Mucosa of gallbladder (tissue), 1 donor: ENCODE measurements around the gene RUNDC3A. TPM values are rescaled to one million over a fixed set of nuclear protein-coding genes. Genes with fewer than 3 reads are reported as not detected.
A peak's percentile ranks its signal among the peaks of the same experiment; 100 is the strongest.
"Not testable (repeated sequence)": the region's sequence is repeated elsewhere in the genome, so short reads cannot be mapped to it uniquely, and the experiment has no call there.

Source experiments
- DNase-seq: peaks from one replicate; pipeline ENCODE4 v3.0.0-alpha.2; 2020; ENCODE audit warnings: low spot score
- total RNA-seq: library from RNA; stranded (reverse); gene quantifications from one replicate; pipeline ENCODE4 v1.2.1, GENCODE V29; 2021
- donor health status: DM: no; HTN: no; CAD: no.

RUNDC3A gene
- total RNA-seq, 1 donor from 2014 or later: 1.4 TPM

DNA sequence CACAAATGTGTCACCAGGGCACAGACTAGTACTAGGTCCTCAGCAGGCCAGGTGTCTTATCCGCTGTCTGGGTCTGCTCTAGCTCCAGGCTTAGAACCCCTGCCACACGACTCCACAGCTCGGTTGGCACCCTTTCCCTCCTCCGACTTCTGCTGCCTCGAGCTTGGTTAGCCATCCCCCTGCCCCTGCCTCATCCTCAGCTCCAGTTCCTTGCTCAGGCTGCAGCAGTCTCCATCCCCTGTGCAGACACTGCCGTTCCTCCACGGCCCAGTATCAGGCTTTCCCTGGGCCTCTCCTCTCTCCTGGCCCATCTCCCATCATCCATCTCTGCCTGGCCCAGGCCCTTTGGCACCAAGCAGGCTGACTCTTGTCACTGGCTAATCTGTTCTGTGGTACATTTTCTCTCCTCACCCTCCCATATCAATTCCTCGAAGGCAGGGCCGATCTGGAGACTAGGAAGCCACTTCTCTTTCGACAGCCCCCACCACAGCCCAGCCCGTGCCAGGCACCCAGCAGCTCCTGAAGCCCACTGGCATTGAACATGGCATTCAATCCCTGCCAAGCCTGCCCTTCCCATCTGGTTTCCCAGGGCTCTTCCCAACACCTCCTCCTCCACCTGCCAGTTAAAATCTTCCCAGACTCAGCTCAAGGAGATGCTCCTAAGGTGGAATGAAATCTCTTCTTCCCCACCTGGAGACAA, 35.3 kb downstream of the RUNDC3A start:
- no peak for DNase-seq

DNA sequence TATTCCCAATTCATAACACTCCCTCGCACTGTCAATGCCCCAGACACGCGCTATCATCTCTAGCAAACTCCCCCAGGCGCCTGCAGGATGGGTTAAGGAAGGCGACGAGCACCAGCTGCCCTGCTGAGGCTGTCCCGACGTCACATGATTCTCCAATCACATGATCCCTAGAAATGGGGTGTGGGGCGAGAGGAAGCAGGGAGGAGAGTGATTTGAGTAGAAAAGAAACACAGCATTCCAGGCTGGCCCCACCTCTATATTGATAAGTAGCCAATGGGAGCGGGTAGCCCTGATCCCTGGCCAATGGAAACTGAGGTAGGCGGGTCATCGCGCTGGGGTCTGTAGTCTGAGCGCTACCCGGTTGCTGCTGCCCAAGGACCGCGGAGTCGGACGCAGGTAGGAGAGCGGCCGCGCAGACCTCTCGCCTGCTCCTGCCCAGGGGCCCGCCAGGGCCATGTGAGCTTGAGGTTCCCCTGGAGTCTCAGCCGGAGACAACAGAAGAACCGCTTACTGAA, 36.6 kb downstream of the RUNDC3A start, which contains the start of gene GRN:
Gene GRN (plus strand): TSS at position 364 of the 515 bp plus-strand sequence. CDS start 3,863 bp downstream, outside the sequence.
- peak; percentile 98 for DNase-seq

DNA sequence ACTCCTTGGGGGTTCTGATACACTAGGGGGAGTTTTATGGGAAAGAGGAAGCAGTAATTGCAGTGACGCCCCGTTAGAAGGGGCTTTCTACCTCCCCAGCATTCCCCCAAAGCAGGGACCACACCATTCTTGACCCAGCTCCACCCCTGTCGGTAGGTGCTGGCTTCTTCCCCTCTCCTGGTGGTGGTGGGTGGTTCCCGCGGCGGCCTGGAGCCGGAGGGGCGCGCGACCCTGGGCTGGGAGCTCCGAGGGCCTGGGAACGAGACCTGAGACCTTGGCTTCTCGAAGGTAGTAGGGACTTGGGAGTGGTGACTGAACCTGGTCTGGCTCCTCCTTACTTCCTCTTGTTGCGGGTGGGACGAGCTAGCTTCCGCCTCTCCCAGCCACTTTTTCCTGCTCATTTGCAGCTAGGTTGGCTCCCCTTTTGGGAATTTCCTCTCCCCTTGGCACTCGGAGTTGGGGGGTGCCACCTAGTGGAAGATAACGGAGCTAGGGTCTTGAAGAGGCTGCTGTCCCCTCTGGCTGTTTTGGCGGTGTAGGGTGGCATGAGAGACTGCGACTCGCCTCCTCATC, 37.1 kb downstream of the RUNDC3A start:
- peak; percentile 34 for DNase-seq

DNA sequence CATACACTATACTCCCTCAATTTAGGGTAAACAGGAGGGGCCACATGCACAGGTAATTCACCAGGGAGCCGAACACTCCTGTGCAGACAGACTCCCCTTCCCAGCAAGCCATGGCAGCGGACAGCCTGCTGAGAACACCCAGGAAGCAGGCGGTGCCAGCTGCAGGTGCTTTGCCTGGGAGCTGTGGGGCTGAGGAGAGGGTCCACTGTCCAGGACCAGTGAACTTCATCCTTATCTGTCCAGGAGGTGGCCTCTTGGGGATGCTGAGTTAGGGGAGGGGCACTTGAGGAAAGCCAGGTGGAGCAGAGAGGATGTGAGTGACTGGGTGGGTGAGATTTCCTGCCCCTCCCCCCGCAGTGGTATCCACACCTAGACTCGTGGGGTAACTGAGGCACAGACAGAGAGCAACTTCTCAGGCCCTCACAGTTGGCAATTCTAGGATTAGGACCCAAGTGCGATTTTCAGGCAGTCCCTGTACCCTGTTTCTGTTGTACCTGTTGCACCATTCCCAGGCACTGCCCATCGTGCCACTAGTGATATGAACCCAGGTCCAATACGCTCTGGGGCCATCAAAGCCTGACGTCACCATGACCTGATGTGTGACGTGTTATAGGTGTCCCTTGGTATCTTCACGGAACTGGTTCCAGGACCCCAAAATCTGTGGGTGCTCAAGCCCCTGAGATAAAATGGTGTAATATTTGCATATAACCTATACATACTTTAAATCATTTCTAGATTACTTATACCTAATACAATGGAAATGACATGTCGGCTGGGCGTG, 37.9 kb downstream of the RUNDC3A start:
- no peak for DNase-seq

DNA sequence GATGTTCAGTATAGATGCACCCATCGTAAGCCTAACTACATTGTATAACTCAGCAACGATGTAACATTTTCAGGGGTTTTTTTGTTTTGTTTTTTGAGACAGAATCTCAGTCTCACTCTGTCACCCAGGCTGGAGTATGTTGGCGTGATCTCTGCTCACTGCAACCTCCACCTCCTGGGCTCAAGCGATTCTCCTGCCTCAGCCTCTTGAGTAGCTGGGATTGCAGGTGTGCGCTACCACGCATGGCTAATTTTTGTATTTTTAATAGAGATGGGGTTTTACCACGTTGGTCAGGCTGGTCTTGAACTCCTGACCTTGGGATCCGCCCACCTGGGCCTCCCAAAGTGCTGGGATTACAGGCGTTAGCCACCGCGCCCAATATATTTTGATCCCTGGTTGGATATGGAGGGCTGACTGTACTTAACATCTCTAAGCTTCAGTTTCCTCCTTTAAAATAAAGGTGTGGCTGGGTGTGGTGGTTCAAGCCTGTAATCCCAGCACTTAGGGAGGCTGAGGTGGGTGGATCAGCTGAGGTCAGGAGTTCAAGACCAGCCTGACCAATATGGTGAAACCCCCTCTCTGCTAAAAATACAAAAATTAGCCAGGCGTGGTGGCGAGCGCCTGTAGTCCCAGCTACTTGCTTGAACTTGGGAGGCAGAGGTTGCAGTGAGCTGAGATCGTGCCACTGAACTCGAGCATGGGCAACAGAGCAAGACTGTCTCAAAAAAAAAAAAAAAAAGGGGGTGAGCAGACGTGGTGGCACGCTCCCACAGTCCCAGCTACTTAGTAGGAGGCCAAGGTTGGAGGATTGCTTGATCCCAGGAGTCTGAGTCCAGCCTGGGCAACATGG, 39.0 kb downstream of the RUNDC3A start:
- not testable (repeated sequence) for DNase-seq

DNA sequence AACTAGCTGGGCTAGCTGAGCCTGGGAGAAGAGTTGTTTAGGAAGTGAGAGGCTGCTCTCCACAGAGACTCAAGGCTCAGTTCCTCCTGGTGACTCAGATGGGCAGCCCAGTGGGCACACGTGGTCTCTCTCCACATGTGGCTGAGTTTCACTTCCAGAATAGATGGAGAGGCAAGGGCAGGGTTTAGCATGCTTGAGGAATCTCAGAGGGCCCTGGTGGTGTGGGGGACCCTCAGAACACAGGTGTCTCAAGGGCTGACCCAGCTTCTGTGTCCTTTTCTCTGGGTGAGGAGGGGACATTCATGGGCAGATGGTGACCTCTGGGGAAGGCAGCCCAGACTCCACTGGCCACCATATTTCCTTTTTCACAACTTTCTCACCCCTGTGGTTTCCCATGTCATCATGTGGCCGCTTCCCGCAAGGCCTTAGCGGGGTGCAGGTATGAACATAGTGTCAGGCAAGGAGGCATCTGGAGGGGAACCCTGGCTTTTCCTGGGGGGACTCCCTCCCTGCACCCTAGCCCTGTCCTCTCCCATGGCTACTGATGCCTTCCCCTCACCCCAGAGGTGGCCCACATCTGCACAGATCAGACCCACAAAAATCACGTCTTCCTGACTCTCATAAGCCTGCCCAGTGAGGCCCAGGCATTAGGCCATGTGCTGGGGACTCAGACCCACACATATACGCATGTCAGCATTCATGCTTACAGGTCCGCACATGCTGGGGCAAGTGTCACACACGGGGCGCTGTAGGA, 40.0 kb downstream of the RUNDC3A start:
- peak; percentile 36 for DNase-seq

DNA sequence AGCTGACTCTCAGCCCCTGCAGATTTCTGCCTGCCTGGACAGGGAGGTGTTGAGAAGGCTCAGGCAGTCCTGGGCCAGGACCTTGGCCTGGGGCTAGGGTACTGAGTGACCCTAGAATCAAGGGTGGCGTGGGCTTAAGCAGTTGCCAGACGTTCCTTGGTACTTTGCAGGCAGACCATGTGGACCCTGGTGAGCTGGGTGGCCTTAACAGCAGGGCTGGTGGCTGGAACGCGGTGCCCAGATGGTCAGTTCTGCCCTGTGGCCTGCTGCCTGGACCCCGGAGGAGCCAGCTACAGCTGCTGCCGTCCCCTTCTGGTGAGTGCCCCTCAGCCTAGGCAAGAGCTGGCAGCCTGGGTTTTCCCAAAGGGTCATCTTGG, 40.6 kb downstream of the RUNDC3A start:
- no peak for DNase-seq

DNA sequence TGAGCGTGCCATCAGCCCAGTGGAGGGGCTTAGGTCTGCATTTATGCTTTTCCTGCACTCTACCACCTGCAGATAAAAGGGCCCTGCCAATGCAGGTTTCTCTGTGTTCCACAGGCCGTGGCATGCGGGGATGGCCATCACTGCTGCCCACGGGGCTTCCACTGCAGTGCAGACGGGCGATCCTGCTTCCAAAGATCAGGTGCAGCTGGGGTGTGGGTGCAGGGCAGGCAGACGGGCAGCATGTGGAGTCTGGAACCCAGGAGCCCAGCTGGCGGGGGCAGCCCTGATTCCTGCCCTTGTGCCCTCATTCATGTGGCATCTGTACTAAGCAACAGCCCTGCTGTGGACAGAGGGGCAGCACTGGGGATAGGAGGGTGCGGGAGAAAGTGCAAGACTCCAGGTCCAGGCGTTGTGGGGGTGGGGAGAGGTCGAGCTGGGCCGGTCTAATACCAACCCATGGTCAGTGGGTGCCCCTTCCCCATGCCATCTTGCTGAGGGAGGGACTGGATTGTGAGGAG, 41.2 kb downstream of the RUNDC3A start:
- no peak for DNase-seq

DNA sequence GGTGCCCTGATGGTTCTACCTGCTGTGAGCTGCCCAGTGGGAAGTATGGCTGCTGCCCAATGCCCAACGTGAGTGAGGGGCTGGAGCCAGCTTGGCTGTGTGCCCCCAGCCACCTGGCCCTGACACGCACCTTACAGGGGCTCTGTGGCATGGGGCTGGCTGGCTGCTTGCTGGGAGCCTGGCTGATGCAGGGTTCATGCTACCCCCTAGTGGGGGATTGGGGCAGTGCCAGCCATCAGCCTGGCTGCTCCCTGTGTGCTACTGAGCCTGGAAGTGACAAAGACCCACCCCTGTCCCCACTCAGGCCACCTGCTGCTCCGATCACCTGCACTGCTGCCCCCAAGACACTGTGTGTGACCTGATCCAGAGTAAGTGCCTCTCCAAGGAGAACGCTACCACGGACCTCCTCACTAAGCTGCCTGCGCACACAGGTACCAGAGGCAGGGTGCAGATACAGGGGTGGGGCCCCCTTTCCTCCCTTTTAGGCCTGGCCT, 42.4 kb downstream of the RUNDC3A start:
- DNase-seq: peak; percentile 60

DNA sequence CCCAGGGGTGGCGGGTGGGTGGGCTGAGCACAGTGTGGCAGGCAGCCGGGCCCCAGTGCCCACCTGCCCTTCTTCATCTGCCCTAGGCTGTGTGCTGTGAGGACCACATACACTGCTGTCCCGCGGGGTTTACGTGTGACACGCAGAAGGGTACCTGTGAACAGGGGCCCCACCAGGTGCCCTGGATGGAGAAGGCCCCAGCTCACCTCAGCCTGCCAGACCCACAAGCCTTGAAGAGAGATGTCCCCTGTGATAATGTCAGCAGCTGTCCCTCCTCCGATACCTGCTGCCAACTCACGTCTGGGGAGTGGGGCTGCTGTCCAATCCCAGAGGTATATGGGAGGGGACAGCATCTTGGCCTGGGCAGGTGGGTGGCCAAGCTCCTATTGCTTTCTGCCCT, 43.1 kb downstream of the RUNDC3A start:
- DNase-seq: no peak

DNA sequence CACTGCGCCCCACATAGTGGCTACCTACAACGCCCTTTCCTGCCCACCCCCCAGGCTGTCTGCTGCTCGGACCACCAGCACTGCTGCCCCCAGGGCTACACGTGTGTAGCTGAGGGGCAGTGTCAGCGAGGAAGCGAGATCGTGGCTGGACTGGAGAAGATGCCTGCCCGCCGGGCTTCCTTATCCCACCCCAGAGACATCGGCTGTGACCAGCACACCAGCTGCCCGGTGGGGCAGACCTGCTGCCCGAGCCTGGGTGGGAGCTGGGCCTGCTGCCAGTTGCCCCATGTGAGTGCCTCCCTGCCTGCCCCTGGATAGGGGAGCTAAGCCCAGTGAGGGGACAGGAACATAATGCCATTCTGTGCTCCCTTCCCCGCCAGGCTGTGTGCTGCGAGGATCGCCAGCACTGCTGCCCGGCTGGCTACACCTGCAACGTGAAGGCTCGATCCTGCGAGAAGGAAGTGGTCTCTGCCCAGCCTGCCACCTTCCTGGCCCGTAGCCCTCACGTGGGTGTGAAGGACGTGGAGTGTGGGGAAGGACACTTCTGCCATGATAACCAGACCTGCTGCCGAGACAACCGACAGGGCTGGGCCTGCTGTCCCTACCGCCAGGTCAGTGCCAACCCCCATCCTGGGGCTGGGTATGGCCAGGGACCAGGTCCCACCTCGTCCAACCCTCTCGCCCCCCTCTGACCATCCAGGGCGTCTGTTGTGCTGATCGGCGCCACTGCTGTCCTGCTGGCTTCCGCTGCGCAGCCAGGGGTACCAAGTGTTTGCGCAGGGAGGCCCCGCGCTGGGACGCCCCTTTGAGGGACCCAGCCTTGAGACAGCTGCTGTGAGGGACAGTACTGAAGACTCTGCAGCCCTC, 43.8 kb downstream of the RUNDC3A start:
- DNase-seq: no peak

DNA sequence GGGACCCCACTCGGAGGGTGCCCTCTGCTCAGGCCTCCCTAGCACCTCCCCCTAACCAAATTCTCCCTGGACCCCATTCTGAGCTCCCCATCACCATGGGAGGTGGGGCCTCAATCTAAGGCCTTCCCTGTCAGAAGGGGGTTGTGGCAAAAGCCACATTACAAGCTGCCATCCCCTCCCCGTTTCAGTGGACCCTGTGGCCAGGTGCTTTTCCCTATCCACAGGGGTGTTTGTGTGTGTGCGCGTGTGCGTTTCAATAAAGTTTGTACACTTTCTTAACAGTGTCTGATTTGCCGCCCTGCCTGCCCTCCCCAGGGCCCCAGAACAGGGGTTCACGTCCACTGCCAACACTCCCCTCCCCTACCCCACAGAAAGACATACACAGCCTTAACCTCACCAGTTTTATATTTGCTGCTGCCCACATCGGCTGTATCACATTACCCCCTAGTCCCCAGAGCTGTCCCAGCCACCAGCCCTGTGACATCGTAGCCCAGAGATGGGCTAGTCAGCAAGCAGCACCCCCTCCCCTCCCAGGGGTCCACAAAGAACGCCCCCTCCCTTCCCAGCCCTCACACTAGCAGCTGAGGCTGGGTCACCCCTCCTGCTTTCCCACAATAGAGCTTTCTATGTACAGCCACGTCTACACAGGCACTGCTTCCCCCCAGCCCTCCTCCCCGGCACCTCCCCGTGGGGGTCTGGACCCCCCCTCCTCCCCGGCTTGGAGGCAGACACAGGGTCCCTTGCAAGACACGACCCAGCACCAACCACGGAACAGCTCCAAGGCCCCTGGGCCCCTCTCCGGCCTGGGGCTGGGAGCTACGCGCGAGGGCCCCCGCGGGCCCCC, 44.6 kb downstream of the RUNDC3A start:
- no peak for DNase-seq

DNA sequence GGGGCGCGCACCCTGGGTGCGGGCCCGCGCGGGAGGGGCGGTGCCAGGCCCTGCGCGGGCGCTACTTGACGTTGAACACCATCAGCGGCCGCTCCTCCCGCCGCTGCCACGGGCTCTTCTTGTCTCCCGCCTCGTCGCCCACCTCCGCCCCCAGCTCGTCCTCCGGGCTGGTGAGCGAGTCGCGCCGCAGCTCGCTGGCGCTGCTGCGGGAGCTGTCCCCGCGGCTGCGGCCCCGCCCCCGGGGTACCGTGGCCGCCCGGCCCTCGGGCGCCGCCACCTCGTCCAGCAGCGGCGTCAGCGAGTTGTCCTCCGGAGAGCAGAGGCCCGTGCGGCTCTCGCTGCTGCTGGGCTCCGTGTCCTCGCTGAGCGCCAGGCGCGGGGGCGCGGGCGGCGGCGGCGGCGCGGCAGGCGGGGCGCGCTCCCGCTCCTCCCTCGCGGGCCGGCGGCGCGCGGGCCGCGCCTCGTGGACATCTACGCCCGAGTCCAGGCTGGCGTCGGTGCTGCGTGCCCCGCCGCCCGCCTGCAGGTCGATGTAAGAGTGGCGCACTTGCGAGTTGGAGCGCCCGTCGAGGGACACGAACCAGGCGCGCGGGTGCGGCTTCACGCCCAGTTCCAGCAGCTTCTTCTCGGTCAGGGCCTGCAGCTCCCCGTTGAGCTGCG, 45.4 kb downstream of the RUNDC3A start:
- no peak for DNase-seq

DNA sequence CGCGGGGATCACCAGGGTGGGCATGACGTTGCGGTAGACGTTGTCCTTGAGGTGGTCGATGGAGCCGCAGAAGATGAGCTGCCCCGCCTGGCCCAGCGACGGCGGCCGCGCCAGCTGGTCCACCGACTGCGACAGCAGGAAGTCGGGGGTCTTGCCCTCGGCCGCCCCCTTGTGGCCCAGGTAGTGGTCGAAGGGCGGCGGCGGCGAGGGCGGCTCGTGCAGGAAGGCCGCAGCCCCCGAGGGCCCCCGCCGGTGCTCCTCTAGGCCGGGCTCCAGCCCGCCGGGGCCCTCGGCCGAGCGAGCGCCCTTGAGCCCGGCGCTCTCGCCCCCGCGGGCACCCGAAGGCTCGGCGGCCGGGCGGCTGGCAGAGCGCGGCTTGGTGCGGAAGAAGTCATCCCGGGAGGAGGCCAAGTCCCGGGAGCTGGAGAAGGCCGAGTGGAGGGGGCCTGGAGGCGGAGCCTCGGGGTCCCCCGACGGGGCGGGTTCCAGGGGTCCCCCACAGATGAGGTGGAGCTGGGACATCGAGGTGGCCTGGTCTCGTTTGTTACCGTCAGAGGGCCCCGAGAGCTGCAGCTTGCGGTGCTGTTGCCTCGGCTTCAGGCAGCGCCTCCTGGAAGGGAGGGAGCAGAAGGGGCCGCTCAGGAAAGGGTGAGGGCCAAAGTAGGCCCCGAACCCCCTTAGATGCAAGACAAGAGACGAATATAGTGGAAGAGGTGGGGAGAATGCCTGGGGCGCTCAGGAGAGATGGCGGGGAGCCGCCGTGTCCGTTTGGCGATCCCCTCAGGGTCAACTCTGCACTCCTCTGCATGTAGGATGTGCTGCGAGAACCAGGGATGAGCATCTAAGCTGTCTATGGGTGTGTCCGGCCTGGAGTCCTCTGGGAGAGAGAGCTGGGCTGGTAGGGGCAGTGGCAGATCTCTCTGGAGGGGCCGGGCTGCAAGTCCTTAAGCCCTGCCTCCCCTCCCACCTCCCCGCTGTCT, 46.5 kb downstream of the RUNDC3A start:
- DNase-seq: no peak

DNA sequence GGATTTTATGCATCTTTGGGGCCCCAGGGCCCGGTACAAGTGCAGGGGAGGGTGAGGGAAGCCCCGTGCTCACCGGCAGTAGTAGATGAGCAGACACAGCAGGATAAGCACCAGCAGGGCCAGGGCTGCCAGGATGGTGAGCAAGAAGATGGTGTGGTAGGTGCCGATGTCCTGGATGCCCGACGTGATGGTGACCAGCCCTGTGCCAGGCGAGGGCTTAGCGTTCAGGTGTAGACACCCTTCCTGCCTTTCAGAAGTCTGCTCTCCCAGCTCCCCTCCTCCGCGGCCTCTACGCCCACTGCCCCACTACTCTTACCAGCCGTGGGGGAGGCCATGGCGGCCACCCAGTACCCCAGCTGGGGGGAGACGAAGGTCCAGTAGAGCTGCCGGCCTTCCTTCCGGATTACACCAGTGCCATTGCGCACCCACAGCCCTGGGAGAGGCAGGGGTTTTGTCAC, 47.3 kb downstream of the RUNDC3A start:
- no peak for DNase-seq

DNA sequence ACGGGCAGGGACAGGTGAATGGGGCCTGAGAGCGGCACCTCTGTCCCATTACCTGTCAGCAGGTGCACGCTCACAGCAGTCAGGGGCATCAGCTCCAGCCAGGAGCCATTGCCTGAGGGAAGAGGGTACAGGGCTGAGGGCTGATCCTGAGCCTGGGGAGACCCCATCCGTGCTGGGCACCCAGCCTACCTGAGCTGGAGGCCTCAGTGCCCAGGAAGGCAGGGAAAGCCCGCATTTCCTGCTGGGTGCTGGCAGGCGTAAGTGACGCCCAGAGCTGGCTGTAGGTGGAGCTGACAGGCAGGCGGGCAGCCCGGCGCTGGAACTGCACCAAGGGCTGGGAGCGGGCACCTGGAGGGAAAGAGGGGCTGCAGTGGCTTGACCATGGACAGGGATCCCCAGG, 47.8 kb downstream of the RUNDC3A start:
- no peak for DNase-seq

DNA sequence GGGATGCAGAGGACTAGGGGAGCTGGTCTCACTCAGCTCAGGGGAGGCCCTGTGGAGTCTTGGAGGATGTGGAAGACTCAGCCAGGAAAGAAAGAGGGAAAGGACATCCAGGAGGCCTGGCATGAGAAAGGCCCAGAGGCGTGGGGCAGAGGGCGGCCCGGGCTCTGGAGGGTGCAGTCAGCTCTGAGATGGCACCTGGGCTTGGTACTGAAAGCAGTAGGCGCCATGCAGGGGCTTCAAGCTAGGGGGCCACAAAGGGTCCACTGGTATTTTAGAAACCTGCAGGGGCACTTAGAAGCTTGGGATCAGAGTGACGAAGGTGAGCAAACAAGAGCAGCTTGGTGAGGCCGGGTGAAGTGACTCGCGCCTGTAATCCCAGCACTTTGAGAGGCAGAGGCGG, 49.7 kb downstream of the RUNDC3A start:
- no peak for DNase-seq
